ENCODE data around the gene ANKRD33. TPM values are rescaled to one million over a fixed set of nuclear protein-coding genes. Genes with fewer than 3 reads are reported as not detected.

The ANKRD33 gene
- total RNA-seq, 4 donors from 2014 or later = 0.70 TPM; not detected in 3

DNA sequence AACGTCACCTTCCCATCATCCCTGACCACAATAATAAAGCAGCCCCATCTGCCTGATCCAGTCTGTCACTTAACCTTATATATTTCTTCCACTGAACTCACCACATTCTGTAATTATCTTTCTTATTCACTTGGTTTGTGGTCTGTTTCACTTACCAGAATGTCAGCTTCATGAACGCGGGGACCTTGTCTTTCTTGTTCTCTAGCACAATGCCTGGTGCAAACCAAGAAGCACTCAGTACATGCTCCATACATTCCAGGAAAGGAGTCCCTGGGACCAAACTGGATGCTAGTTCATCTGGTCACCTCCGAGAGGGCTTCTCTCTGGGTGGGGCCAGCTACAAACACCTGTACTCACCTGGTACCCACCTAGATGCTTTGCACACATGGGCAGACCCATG, 17.4 kb upstream of the ANKRD33 start:
- H3K4me1 ChIP-seq = peaks cover 7 to 15% (median 10%) of the 10 kb centered on the region in 3 donors
- H3K27ac ChIP-seq = no peak overlapping the region
- intact Hi-C loops (cut with DNase I) = no loop called here
- H3K36me3 ChIP-seq = no peaks in the 10 kb centered on the region
- H3K27me3 ChIP-seq = peaks cover 0 to 89% (median 8%) of the 10 kb centered on the region in 4 donors
- H3K9me3 ChIP-seq = no peaks in the 10 kb centered on the region
- TF ChIP-seq CTCF (IDR thresholded peaks at IDR 0.05) (no peak), POLR2A (IDR thresholded peaks at IDR 0.05) (no peak)
- no peak for DNase-seq
- no peak overlapping the region for H3K4me3 ChIP-seq
- 63 to 64% methylated on average over 4 of the region's 4 CpGs for WGBS, 2 donors

- intact Hi-C loops (cut with DNase I) = no loop called here
- Histone ChIP-seq H3K27ac (no peak overlapping the region), H3K36me3 (no peaks in the 10 kb centered on the region), H3K27me3 (peaks cover 0 to 86% (median 8%) of the 10 kb centered on the region in 4 donors), H3K4me3 (no peak overlapping the region), H3K9me3 (no peaks in the 10 kb centered on the region), H3K4me1 (peaks cover 7 to 15% (median 10%) of the 10 kb centered on the region in 3 donors)
- TF ChIP-seq CTCF (IDR thresholded peaks at IDR 0.05) (no peak), POLR2A (IDR thresholded peaks at IDR 0.05) (no peak)
- DNase-seq = no peak
- 62 to 74% methylated on average over 6 of the region's 6 CpGs for WGBS, 2 donors
Measured at GRCh38 chr12:51871126-51871525, 16.8 kb upstream of the ANKRD33 start.

DNA sequence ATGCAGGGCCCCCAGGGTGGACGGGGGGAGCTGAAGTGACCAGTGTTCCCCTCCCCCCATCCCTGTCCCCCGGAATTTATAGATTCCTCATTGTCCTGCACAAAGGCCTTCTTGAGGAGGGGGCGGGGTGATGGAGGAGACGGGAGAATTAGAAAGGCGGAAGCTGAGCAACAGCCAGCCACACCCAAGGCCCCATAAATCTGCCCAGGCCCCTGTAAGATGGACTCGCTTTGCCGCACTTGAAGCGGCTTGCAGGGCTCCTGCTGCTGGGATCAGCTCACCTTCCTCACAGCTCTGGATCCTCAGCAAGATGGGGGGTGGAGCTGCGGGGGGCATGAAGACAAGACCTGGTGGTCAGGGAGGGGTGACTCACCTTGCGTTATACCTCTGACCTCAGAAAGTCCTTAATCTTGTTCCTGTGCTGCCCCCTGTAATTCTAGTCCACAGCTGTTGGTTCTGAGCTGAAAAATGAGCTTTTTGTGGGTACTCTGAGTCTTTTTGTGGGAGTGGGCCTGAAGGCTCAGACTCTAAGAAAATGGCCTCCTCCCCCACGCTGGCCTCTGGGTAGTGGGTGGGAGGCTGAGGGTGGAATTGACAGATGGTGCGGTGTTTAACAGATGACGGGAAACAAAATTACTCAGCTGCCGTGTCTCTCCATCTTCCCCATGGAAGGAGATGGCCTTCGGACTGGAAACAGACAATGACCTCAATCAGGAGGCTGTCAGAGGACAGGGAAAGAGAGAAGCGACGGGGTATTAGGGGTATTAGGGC, 15.8 kb upstream of the ANKRD33 start:
- no peak overlapping the region for H3K27ac ChIP-seq
- peaks cover 7 to 15% (median 10%) of the 10 kb centered on the region in 3 donors for H3K4me1 ChIP-seq
- no peak for TF ChIP-seq POLR2A (IDR thresholded peaks at IDR 0.05)
- TF ChIP-seq CTCF (IDR thresholded peaks at IDR 0.05) = no peak
- no peak for DNase-seq
- H3K9me3 ChIP-seq = no peaks in the 10 kb centered on the region
- no peak overlapping the region for H3K4me3 ChIP-seq
- peaks cover 0 to 80% (median 8%) of the 10 kb centered on the region in 4 donors for H3K27me3 ChIP-seq
- 52 to 76% methylated on average over 6 to 8 of the region's 17 CpGs for WGBS, 2 donors
- H3K36me3 ChIP-seq = no peaks in the 10 kb centered on the region
- intact Hi-C loops (cut with DNase I) = no loop called here

- 85 to 93% methylated on average over 3 of the region's 3 CpGs for WGBS, 2 donors
- intact Hi-C loops (cut with DNase I) = no loop called here
- Histone ChIP-seq H3K4me3 (no peak overlapping the region), H3K4me1 (peaks cover 7 to 15% (median 10%) of the 10 kb centered on the region in 3 donors), H3K27ac (no peak overlapping the region), H3K27me3 (peaks cover 0 to 75% (median 8%) of the 10 kb centered on the region in 4 donors), H3K9me3 (no peaks in the 10 kb centered on the region), H3K36me3 (no peaks in the 10 kb centered on the region)
- TF ChIP-seq POLR2A (IDR thresholded peaks at IDR 0.05) (no peak), CTCF (IDR thresholded peaks at IDR 0.05) (no peak)
- DNase-seq = no peak
Measured at GRCh38 chr12:51872689-51872981, 15.3 kb upstream of the ANKRD33 start.

DNA sequence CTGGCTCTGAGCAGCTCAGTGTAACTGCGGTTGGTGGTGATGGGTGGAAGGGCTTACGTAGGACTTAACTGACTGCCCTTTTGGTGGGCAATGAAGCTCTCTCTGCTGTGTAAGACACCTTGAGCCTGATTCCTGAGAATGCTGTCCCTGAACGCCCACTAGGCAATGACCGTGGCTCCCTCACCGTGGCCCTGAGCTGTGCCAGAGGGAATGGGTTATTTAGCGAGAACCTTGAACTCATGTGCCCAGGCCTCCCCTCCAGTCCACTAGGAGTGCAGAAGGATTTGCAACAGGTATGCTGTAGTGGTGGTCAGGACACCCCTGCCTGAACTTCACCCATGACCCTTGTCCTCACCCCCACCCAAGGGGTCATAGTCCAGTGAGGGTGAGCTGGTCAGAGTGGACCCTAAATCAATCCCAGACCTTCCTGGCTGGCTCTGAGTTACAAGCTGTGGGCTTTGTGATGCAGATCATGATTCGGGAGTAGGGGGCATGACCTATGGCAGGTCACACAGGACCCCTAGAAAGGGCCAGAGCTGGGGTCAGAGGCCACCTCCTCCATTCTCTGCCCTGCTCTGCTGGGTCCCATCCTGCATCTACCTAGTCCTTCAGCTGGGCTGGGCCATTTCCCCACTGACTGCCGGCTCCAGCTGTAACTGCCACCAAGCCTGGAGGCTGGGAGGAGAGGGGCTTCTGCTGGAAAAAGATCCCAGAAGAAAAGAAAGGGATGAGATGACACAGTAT, 14.5 kb upstream of the ANKRD33 start:
- TF ChIP-seq CTCF (IDR thresholded peaks at IDR 0.05) (no peak), POLR2A (IDR thresholded peaks at IDR 0.05) (no peak)
- WGBS, 2 donors = 78 to 83% methylated on average over 3 to 6 of the region's 8 CpGs
- no peak overlapping the region for H3K27ac ChIP-seq
- H3K36me3 ChIP-seq = no peaks in the 10 kb centered on the region
- DNase-seq = no peak
- H3K27me3 ChIP-seq = peaks cover 0 to 67% (median 8%) of the 10 kb centered on the region in 4 donors
- no peaks in the 10 kb centered on the region for H3K9me3 ChIP-seq
- H3K4me3 ChIP-seq = no peak overlapping the region
- intact Hi-C loops (cut with DNase I) = no loop called here
- peaks cover 7 to 14% (median 10%) of the 10 kb centered on the region in 3 donors for H3K4me1 ChIP-seq

Data from esophagus squamous epithelium (tissue), 5 donors.